Astrocyte (in vitro differentiated cells and primary cell): ENCODE results near the gene SYNPO2. TPM values are rescaled to one million over a fixed set of nuclear protein-coding genes. Genes with fewer than 3 reads are reported as not detected.
A peak's percentile ranks its signal among the peaks of the same experiment; 100 is the strongest.

Experiments
- DNase-seq: peaks from one replicate; pipeline ENCODE4 v3.0.0-alpha.2; 2010; ENCODE audit warnings: low read depth
- FAIRE-seq: peaks from 2 replicates; lab custom pipeline; 2011; peaks lifted over from hg19 to GRCh38; lab: Jason Lieb, UNC
- H2AFZ ChIP-seq: 2 replicates; pipeline ENCODE4 v1.6.0; 2012; ENCODE audit warnings: low read depth, low read length, inconsistent platforms
- H3K27ac ChIP-seq: 2 replicates; pipeline ENCODE4 v1.5.1; 2011; ENCODE audit warnings: low read depth, low read length, inconsistent platforms
- H3K27me3 ChIP-seq: 2 replicates; pipeline ENCODE4 v1.6.0; 2011; ENCODE audit warnings: low read length, inconsistent platforms; ENCODE audit not compliant: insufficient read depth
- H3K36me3 ChIP-seq: 2 replicates; pipeline ENCODE4 v1.5.1; 2011; ENCODE audit warnings: low read length, inconsistent platforms; ENCODE audit not compliant: insufficient read depth
- H3K4me1 ChIP-seq: 2 replicates; pipeline ENCODE4 v1.5.1; 2011; ENCODE audit warnings: low read length, inconsistent platforms; ENCODE audit not compliant: insufficient read depth
- H3K4me2 ChIP-seq: 2 replicates; pipeline ENCODE4 v1.6.0; 2012; ENCODE audit warnings: low read length, inconsistent platforms
- H3K4me3 ChIP-seq: 2 replicates; pipeline ENCODE4 v1.5.1; 2011; ENCODE audit warnings: low read depth, mild to moderate bottlenecking, low read length, inconsistent platforms; ENCODE audit not compliant: insufficient read depth
- H3K79me2 ChIP-seq: 2 replicates; pipeline ENCODE4 v1.6.0; 2012; ENCODE audit warnings: mild to moderate bottlenecking, low read length, inconsistent platforms; ENCODE audit not compliant: insufficient read depth
- H3K9ac ChIP-seq: 2 replicates; pipeline ENCODE4 v1.6.0; 2012; ENCODE audit warnings: mild to moderate bottlenecking, low read length, inconsistent platforms
- H3K9me3 ChIP-seq: 2 replicates; pipeline ENCODE4 v1.5.1; 2012; ENCODE audit warnings: low read depth, mild to moderate bottlenecking, low read length, inconsistent platforms; ENCODE audit not compliant: insufficient read depth
- H4K20me1 ChIP-seq: 2 replicates; pipeline ENCODE4 v1.6.0; 2012; ENCODE audit warnings: low read length, inconsistent platforms; ENCODE audit not compliant: insufficient read depth
- H3K27ac Mint-ChIP-seq: one replicate; pipeline ENCODE4 v1.8.0; 2021; ENCODE audit warnings: mild to moderate bottlenecking, mixed read lengths; ENCODE audit not compliant: unreplicated experiment
- H3K27me3 Mint-ChIP-seq: one replicate; pipeline ENCODE4 v1.8.0; 2021; ENCODE audit warnings: low read depth, mixed read lengths; ENCODE audit not compliant: unreplicated experiment
- H3K36me3 Mint-ChIP-seq: one replicate; pipeline ENCODE4 v1.8.0; 2021; ENCODE audit warnings: low read depth, mixed read lengths; ENCODE audit not compliant: unreplicated experiment
- H3K4me1 Mint-ChIP-seq: one replicate; pipeline ENCODE4 v1.8.0; 2021; ENCODE audit warnings: low read depth, mixed read lengths; ENCODE audit not compliant: unreplicated experiment
- H3K4me3 Mint-ChIP-seq: one replicate; pipeline ENCODE4 v1.8.0; 2021; ENCODE audit warnings: mild to moderate bottlenecking, moderate library complexity, mixed read lengths; ENCODE audit not compliant: unreplicated experiment
- H3K9me3 Mint-ChIP-seq: one replicate; pipeline ENCODE4 v1.8.0; 2021; ENCODE audit warnings: mild to moderate bottlenecking, mixed read lengths; ENCODE audit not compliant: unreplicated experiment
- EZH2 ChIP-seq: IDR thresholded peaks from 2 replicates; pipeline ENCODE4 v1.6.1; 2012; ENCODE audit warnings: mild to moderate bottlenecking, low read length, inconsistent platforms; ENCODE audit not compliant: insufficient read depth
- total RNA-seq: library from RNA; stranded (reverse); gene quantifications from 2 replicates; pipeline ENCODE4 v1.2.1, GENCODE V29; 2021
- TF ChIP-seq, protein P1 (sequence below): IDR thresholded peaks from 2 replicates; pipeline ENCODE4 v1.5.1; 2011; ENCODE audit warnings: low read depth, mild to moderate bottlenecking, inconsistent platforms, low read length, moderate library complexity; ENCODE audit not compliant: insufficient read depth

SYNPO2 gene
- total RNA-seq, 1 donor from 2014 or later = 4.2 TPM

DNA sequence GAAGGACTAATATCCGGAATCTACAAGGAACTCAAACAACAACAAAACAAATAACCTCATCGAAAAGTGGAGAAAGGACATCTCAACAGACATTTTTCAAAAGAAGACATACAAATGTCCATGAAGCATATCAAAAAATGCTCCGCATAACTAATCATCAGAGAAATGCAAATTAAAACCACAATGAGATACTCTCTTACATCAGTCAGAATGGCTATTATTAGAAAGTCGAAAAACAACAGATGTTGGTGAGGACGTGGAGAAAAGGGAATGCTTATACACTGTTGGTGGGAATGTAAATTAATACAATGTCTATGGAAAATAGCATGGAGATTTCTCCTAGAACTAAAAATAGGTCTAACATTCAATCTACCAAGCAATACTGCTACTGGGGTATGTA, 195.9 kb downstream of the SYNPO2 start:
- H3K4me2 ChIP-seq = no peak overlapping the region
- H3K27me3 ChIP-seq = no peaks in the 10 kb centered on the region
- Mint-ChIP-seq H3K27me3 (no peaks in the 10 kb centered on the region), H3K4me3 (no peak overlapping the region), H3K36me3 (no peaks in the 10 kb centered on the region), H3K9me3 (peaks cover 5% of the 10 kb centered on the region), H3K27ac (no peak overlapping the region), H3K4me1 (peaks cover 2% of the 10 kb centered on the region)
- TF ChIP-seq, protein P1, sequence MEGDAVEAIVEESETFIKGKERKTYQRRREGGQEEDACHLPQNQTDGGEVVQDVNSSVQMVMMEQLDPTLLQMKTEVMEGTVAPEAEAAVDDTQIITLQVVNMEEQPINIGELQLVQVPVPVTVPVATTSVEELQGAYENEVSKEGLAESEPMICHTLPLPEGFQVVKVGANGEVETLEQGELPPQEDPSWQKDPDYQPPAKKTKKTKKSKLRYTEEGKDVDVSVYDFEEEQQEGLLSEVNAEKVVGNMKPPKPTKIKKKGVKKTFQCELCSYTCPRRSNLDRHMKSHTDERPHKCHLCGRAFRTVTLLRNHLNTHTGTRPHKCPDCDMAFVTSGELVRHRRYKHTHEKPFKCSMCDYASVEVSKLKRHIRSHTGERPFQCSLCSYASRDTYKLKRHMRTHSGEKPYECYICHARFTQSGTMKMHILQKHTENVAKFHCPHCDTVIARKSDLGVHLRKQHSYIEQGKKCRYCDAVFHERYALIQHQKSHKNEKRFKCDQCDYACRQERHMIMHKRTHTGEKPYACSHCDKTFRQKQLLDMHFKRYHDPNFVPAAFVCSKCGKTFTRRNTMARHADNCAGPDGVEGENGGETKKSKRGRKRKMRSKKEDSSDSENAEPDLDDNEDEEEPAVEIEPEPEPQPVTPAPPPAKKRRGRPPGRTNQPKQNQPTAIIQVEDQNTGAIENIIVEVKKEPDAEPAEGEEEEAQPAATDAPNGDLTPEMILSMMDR = no peak
- no peak for TF ChIP-seq EZH2
- peak; percentile 20 for FAIRE-seq
- DNase-seq = no peak
- no peaks in the 10 kb centered on the region for H3K79me2 ChIP-seq
- no peak overlapping the region for H3K27ac ChIP-seq
- no peaks in the 10 kb centered on the region for H4K20me1 ChIP-seq
- H3K9me3 ChIP-seq = no peaks in the 10 kb centered on the region
- H2AFZ ChIP-seq = no peak overlapping the region
- peaks cover 4% of the 10 kb centered on the region for H3K4me1 ChIP-seq
- no peaks in the 10 kb centered on the region for H3K36me3 ChIP-seq
- H3K4me3 ChIP-seq = no peak overlapping the region
- no peak overlapping the region for H3K9ac ChIP-seq

DNA sequence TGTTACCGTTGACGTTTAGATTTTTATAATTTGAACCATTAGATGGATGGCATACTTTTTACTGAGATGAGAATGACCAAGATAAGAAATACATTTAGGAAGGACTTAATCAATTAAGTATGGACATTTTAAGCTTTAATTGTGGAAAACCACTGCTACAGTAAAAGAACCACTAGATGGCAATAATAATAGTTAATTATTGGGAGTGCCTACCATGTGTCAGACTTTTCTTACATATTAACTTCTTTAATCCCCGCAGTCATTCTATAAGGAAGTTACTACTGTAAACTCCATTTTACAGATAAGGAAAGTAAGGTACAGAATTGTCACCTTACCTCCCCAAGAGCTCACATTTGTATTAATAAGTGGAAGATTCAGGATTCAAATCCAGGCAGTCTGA, 198.5 kb downstream of the SYNPO2 start:
- H3K9me3 ChIP-seq = no peaks in the 10 kb centered on the region
- H3K4me3 ChIP-seq = no peak overlapping the region
- no peaks in the 10 kb centered on the region for H4K20me1 ChIP-seq
- no peaks in the 10 kb centered on the region for H3K36me3 Mint-ChIP-seq
- H3K4me2 ChIP-seq = no peak overlapping the region
- H3K27me3 ChIP-seq = no peaks in the 10 kb centered on the region
- H3K9ac ChIP-seq = no peak overlapping the region
- peak; percentile 62 for FAIRE-seq
- no peaks in the 10 kb centered on the region for H3K79me2 ChIP-seq
- DNase-seq = no peak
- H3K4me1 Mint-ChIP-seq = no peaks in the 10 kb centered on the region
- peaks cover 7% of the 10 kb centered on the region for H3K9me3 Mint-ChIP-seq
- H3K27ac ChIP-seq = no peak overlapping the region
- no peak overlapping the region for H3K4me3 Mint-ChIP-seq
- no peaks in the 10 kb centered on the region for H3K4me1 ChIP-seq
- no peaks in the 10 kb centered on the region for H3K27me3 Mint-ChIP-seq
- no peak overlapping the region for H3K27ac Mint-ChIP-seq
- no peak overlapping the region for H2AFZ ChIP-seq
- H3K36me3 ChIP-seq = no peaks in the 10 kb centered on the region
- no peak for TF ChIP-seq EZH2
- TF ChIP-seq, protein P1 = peak; percentile 4

DNA sequence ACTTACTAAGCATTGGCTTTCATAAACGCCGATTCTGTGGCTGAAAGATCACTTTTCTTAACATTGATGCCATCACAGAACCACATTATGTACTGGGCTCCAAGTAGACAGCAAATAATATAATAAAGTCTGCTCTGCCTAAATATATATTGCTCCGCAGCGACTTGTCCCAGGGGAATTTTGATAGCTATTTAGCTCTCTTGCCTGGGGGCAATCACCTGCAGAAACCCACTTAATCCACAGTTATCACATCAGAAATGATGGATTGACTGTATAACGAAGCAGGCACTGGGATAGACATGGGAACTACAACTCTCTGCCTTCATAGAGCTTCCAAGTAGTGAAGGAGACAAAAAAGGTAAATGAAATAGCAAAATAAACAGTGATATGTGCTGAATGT, 199.0 kb downstream of the SYNPO2 start:
- Histone ChIP-seq H3K27ac (no peak overlapping the region), H4K20me1 (no peaks in the 10 kb centered on the region), H3K4me1 (no peaks in the 10 kb centered on the region), H3K79me2 (no peaks in the 10 kb centered on the region), H3K9me3 (no peaks in the 10 kb centered on the region), H3K27me3 (no peaks in the 10 kb centered on the region), H3K36me3 (no peaks in the 10 kb centered on the region), H3K4me2 (no peak overlapping the region), H2AFZ (no peak overlapping the region), H3K4me3 (no peak overlapping the region), H3K9ac (no peak overlapping the region)
- Mint-ChIP-seq H3K27ac (no peak overlapping the region), H3K4me1 (no peaks in the 10 kb centered on the region), H3K36me3 (no peaks in the 10 kb centered on the region), H3K9me3 (peaks cover 7% of the 10 kb centered on the region), H3K27me3 (no peaks in the 10 kb centered on the region), H3K4me3 (no peak overlapping the region)
- no peak for TF ChIP-seq EZH2
- TF ChIP-seq, protein P1 = no peak
- FAIRE-seq = no peak
- no peak for DNase-seq
